A204.1 (cell line): Measurements from ENCODE around the gene RNF123.

Experiments used
- FAIRE-seq: peaks from 2 replicates; lab custom pipeline; 2012; peaks lifted over from hg19 to GRCh38; lab: Jason Lieb, UNC

The RNF123 gene

DNA sequence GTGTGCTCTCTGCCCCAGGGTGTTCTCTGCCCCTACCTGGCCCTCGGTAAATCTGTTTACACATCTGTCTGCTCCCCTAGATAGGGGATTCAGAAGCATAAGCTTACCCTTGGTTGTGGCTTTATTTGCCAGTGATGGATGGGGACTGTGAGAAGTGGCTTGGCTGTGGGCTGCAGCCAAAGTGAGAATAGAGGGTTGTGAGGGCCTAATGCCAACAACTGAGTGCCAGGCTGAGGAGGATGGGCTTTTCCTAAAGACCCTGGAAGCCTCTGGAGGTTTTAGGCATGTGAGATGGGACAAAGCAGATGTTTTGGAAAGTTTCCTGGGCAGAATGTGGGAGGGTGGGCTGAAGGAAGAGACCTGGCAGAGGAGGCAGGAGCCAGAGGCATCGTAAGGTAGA lies 30.6 kb upstream of the RNF123 start:
- no peak for FAIRE-seq

DNA sequence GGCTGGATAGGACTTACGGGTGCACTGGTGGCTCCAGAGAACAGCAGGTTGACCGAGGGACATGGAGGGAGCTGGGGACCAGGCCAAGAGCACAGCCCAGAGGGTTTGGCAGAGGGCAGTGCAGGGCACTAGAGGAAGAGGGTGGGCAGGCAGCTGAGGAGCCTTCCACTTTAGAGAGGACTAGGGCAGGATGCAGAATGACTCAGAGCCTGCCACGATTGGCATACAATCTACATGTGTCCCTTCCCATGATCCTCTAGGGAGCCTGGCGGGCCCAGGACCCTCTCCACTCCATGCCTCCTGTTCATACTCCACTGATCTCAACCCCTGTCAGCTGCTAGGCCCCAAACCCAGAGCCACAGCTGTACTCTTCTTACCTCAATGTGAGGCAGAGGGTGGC lies 29.6 kb upstream of the RNF123 start:
- no peak for FAIRE-seq

DNA sequence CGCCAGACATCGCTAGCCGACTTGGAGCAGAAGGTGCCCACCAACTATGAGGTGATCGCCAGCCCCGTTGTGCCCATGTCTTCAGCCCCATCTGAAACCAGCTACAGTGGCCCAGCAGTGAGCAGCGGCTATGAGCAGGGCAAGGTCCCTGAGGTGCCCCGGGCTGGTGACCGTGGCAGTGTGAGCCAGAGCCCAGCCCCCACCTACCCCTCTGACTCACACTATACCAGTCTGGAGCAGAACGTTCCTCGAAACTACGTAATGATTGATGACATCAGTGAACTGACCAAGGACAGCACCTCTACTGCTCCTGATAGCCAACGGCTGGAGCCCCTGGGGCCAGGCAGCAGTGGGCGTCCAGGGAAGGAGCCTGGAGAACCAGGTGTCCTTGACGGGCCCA lies 28.1 kb upstream of the RNF123 start:
- FAIRE-seq, result no peak

DNA sequence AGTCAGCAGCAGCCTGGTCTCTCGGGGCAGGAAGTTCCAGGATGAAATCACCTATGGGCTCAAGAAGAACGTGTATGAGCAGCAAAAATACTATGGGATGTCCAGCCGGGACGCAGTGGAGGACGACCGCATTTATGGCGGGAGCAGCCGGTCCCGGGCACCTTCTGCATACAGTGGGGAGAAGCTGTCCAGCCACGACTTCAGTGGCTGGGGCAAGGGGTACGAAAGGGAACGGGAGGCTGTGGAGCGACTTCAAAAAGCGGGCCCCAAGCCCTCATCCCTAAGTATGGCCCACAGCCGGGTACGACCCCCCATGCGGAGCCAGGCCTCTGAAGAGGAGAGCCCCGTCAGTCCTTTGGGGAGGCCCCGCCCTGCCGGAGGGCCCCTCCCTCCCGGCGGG lies 27.3 kb upstream of the RNF123 start:
- FAIRE-seq, result no peak

DNA sequence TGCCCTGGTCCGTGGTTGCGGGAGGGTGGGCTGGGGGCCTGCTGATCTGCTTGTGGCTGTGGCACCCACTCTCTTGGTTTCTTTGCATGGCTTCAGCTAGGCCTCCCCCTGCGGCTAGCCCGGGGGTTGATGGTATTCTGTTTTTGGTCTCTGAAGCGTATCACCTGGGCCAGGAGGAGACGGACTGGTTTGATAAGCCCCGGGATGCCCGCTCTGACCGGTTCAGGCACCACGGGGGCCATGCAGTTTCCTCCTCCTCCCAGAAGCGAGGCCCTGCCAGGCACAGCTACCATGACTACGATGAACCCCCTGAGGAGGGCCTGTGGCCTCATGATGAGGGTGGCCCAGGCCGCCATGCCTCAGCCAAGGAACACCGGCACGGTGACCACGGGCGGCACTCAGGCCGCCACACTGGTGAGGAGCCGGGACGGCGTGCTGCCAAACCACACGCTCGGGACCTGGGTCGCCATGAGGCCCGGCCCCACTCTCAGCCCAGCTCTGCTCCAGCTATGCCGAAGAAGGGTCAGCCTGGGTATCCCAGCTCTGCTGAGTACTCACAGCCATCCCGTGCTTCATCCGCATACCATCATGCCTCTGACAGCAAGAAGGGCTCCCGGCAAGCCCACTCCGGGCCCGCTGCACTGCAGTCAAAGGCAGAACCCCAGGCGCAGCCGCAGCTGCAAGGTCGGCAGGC lies 26.5 kb upstream of the RNF123 start:
- FAIRE-seq, result no peak

DNA sequence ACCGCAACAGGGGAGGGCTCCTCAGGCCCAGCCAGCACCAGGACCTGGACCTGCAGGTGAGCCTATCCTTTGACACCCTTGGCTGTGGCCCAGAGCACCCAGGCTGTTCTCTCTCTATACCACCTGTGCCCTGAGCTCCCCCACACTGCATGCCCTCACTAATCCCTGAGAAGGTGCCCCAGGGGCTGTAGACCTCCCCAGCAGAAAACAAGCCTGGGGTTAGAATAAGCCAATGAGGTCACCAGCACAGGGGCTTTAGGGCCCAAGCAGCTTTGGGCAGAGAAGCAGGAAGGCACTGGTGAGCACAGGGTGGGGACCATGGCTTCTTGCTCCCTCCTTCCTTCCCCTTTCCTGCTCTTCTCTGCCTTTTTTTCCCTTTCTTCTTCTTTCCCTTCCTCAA lies 25.5 kb upstream of the RNF123 start:
- FAIRE-seq, result no peak

DNA sequence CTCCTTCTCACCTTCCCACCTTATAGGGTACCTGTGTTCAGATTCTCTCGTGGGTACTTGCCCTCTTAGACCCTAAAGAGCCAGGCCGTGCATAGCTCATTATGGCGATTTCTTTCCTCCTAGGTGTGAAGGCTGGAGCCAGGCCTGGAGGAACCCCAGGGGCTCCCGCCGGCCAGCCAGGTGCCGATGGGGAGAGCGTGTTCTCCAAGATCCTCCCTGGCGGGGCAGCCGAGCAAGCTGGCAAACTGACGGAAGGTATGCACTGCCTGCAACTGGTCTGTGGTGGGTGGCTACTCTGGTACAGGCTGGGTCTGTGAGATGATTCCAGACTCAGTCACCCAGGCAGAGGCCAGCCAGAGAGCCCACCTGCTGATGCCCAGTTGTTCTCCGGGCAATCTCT lies 25.1 kb upstream of the RNF123 start:
- no peak for FAIRE-seq

DNA sequence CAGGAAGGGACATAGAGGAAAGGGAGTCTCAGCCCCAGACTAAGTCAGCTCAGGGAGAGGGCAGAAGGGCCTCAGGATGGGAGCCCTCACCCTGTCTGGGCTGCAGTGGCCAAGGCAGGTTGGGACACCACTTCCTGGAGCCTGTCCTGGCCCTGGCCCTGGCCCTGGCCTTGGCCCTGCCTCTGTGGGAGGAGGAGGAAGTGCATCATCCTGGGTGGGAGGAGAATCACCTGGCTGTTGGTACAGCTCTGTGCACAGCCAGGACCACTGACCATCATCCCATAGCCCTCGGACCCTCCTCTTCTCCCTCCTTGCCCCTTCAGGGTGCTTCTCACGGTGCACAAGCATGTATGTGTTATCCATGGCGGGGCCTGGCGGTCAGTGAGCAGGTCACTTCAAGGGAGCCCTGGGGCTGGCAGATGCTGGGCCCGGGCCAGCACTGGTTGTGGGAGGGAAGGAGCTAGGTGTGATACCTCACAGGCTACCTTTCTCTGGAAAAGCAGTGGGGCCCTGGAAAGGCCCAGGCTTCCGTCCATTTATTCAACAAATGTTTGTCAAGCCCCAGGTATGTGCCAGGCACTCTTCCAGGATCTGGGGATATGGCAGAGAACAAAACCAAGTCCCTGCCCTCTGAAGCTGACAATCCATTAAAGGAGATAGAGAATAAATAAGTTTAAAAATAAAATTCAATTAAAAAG lies 23.4 kb upstream of the RNF123 start:
- FAIRE-seq, result no peak

DNA sequence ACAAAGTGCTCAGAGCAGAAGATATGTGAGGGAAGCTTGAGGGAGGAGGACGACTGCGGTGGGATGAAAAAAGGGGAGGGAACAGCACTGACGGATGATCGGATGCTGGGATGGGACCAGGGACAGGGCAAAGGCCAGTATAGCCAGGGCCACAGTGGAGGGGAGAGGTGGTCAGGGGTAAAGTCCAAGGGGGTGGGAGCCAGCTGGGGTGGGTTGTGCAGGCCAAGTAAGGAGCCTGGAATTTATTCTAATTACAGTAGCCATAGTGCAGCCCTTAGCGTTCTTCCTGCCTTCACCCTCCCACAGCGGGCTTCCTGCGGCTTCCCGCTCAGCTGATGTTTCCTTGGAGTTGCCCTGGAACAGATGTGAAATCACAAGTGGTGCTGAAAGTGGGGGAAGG lies 22.8 kb upstream of the RNF123 start:
- no peak for FAIRE-seq

DNA sequence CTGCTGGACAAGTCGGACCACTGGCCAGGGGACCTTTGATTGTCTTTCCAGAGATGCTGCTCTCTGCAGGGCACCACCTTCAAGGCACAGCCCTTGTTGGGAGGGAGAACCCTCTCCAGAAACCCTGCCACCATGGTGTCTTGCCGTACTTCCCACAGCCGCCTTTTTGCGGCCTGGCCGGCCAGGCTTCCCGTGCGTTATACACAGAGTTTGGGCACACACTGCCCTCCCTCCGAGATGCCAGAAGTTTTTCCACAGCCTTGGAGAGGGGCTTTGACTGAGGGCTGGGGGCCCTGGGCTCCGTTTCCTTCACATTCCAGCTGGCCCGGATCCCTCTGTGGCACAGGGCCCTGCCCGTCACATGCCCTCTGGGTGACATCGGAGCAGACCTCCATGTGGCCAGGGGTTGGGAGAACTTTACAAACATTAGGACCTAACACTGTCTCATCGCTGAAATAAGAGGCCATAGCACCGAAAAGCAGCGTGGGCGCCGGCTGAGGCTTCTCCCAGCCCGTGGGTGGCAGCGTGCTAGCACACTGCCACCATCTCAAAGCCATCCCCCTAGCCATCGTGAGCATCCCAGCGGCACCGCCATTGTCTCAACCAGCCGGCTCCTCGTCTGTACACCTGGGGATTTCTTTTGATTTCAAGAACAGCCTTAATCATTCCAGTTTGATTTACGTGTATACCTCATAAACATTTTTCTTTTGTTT lies 21.5 kb upstream of the RNF123 start:
- no peak for FAIRE-seq

DNA sequence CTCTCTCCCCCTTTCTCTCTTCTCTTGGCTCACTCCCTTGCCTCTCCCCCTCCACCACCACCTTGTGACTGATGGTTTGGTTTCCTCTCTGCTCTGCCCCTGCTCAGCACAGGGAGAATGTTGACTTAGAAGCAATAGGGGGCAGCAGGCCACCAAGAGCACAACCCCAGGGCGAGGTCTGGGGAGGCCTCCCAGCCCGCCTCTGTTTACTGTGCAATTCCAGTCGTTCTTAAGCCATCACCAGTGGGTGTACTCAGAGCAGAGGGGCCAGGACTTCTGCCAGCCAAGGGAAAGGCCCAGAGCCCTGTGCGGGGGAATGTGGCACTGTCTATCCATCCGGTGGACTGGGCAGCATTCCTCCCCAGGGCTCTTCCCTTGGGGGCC lies 21.0 kb upstream of the RNF123 start:
- FAIRE-seq, result no peak

DNA sequence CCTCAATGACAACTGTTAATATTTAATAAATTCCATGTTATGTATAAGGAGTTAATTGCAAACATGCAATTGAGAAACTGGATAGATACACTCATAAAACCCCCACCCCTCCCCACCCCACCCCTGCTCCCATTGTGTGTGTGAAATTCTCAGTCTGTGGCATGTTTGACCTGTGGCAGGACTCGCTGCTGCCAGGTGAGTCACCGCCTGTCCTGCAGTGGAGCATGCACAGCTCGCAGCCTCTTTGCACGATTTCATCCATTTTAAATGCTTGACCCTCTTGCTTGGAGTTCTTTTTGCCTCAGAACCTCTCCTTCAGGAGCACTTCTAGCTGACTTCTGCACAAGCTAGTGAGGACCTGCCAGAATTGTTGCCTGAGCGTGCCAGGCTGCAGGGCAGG lies 20.5 kb upstream of the RNF123 start:
- no peak for FAIRE-seq

DNA sequence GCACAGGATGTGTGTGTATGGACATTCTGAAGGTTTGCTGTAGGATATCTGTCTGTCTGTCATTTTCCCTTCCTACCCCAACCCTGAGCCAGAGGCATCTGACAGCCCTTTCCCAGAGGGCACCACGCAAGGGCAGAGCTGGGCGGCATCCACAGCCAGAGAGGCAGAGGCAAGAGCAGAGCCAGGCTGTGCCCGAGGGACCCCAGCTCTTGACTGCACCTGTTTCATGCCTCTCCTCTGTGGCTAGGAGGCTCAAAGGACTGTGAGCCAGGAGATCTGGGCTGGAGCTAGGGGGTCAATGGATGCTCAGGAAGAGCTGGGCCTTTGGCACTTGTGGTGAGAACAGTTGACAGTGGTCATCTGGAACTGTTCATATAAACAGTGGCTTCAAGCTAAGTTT lies 20.0 kb upstream of the RNF123 start:
- no peak for FAIRE-seq

DNA sequence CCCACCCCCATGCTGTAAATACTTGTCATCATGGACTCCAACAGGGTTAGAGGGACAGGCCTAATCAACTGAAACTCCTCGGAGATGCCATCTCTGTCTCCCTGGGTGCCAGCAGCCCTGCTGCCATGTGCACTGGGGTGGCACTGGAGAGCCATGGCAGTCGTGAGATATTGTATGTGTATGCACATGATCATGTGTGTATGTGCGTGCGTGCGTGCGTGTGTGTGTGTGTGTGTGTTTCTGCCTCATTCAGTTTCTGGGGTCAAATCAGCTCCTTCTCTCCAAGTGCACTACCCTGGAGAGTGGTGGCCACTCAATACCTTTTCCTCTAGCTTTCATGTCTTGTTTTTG lies 18.4 kb upstream of the RNF123 start:
- FAIRE-seq, result no peak

DNA sequence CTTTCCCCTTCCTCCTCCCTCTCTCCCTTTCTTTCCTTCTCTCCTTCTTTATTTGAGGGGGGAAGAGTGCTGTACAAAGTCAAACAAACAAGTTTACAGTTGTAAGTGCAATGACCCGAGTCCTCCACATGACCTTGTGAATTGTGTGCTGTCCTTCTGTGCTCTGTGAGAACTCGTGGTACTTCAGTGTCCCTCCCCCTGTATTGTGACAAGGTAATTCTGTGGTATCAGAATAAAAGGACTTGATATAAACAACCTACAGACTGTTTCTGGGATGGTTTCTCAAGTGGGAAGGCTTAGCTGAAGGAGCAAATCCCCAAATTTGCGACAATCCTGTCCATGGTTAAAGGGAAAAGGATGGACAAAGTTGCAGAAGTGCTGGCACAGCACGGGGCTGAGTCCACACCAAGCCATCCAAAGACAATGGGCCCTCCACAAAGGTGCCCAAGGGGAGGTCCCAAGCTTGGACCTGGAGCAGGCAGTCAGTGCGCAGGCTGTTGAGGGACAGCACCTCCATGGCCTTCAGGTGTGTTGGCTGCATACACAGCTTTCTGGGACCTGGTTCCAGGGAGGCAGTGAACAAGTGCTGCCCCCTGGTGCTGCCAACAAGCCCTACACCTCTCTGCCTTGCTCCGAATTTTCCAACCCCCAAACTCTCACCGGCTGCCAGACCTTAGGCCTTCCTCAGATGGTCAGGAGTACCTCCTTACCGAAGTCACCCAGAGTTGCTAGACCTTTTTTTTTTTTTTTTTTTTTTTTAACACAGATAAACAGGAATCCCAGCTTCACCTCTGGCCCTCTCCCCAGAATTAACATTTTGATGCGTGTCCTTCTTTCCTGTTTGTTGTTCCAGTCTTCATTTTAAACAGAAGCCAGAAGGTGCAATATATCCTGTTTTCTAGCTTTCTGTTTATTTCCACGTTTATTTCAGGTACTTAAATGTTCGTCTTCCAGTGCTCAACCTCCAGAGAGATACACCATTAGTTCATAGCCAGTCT lies 17.8 kb upstream of the RNF123 start:
- no peak for FAIRE-seq

DNA sequence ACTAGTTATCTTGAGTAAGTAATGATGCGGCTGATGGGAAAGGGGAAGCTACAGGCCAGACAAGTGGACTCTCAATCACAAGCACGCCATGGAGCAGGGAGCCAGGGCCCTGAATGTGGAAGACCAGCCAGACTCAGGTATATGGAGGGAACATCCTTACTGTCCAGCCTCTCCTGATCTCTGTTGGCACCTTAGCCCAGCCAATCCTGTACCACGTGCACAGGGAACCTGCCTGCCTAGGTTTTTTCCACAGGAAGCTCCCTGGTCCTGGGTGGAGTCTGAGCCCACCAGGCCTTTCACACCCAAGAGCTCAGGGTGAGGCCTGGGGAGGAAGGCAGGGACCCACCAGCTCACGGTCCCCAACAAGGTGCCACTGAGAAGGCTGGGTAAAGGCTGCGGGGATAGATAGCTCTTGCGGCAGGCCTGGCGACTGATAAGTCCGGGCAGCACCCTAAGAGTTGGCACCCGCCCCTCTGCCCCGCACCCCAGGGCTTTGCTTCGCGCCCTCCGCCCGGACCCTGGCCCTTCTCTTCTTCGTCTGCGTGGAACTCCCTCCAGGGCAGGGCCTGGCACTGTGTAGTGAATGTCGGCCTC lies 16.1 kb upstream of the RNF123 start:
- FAIRE-seq, result no peak

DNA sequence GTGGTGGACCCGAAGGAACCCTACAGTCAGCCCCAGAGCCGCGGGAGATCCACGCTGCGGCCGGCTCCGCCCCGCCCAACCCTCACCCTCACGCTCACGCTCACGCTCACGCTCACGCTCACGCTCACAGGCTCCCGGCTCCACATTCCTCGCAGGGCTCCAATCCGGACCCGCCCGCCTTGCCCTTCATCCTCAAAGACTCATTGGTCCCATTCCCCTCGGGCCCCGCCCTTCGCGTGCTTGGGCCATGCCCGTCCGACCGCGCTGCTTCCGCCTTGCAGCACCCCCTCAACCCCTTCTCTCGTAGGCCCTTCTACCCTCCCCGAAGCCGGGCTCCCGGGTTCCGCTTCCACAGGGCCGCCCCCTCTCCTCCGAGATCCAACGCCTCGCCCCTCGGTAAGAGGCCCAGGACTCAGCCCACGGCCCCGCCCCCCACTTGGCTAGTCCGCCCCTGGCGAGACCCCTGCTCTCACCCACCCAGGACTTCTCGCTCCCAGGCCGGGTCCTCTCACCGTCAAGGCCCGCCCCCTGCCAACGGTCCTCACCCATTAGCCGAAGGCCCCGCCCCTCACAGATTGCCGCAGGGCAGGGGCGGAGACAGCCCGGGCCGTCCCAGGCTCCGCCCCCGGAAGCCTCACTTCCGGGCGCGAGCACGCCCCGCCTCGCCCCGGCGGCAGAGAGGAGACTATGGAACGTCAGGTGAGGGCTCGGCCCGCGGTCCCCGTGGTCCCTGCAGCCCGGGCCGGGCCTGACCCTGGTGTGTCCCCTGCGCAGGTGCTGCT lies 15.5 kb upstream of the RNF123 start, which contains the start of gene APEH:
Gene APEH (plus strand): TSS at position 637 of the 782 bp plus-strand sequence. CDS start 51 bp downstream, at position 688.
- FAIRE-seq, result peak; percentile 81

DNA sequence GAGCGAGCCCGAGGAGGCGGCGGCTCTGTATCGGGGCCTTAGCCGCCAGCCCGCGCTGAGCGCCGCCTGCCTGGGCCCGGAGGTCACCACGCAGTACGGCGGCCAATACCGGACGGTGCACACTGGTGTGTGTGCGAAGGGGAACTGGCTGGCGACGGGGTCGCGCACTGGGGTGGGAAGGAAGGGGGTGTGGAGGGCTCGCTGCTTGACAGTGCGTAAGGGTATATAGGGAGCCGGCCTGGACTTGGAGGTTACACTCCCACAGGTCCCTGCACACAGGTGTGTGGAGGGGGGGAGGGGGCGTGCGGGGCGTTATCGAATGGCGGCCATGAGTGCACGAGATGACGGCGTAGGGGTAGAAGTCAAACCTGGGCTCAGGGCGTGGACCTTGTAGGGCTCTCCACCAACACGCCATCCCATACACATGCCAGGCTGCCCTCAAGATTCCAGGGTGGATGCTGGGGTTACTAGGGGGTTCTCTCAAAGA lies 14.8 kb upstream of the RNF123 start:
- FAIRE-seq, result no peak

DNA sequence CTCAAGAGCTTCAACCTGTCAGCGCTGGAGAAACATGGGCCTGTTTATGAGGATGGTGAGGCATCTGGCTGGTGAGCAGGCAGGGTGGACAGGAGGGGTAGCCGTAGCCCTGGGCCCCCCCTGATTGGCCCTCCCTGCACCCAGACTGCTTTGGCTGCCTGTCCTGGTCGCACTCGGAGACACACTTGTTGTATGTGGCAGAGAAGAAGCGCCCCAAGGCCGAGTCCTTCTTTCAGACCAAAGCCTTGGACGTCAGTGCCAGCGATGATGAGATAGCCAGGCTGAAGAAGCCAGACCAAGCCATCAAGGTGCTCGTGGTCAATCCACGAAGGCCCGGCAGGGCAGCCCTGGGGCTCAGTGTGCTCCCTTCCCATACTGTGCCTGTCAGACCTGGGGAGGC lies 13.4 kb upstream of the RNF123 start:
- FAIRE-seq, result no peak

DNA sequence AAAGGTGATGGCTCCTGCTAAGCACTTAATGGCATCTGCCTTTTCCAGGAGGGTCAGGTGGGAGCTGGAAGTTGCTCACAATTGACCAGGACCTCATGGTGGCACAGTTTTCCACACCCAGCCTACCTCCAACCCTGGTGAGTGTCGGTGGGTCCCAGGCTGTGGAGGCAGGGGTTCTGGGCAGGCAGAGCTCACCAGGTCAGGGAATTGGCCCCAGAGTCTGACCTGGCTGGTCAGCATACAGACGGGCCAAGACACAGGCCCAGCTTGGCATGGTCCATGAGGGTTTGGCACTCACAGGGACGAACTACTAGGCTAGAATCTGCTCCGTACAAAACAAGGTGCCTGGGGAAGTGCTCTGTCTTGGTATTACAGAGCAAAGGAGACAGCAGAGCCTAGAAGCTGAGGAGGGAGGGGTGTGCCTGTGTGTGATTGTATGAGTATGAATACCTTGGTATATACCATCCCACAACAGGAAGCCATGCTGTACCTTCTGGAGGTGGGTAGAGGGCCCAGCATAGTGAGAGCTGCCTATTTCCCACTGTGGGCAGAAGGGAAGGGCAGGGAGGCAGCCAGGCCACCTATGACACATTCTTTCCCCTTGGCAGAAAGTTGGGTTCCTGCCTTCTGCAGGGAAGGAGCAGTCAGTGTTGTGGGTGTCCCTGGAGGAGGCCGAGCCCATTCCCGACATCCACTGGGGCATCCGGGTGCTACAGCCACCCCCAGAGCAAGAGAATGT lies 8.7 kb upstream of the RNF123 start:
- FAIRE-seq, result no peak

DNA sequence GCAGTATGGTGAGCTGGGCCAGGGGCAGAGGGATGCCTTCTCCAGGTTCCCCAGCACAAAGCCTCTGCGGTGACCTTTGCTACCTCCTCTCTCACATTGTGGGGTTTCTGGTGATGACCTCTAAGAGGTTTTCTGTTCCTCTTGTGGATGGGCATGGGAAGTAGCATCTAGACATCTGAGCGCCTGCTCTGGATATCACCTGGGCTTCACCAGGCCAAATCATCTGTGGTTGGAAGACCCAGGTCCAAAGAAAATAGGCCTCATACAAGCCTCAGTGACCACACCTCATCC lies 8.2 kb upstream of the RNF123 start:
- FAIRE-seq, result no peak
